DMS79 treated with DMSO at 0.1 percent for 48 hours (cell line): ENCODE data around the gene NDUFS7.

Experiments
- DNase-seq: peaks from one replicate; lab custom pipeline; 2025; lab: John Stamatoyannopoulos, UW

Gene NDUFS7

DNA sequence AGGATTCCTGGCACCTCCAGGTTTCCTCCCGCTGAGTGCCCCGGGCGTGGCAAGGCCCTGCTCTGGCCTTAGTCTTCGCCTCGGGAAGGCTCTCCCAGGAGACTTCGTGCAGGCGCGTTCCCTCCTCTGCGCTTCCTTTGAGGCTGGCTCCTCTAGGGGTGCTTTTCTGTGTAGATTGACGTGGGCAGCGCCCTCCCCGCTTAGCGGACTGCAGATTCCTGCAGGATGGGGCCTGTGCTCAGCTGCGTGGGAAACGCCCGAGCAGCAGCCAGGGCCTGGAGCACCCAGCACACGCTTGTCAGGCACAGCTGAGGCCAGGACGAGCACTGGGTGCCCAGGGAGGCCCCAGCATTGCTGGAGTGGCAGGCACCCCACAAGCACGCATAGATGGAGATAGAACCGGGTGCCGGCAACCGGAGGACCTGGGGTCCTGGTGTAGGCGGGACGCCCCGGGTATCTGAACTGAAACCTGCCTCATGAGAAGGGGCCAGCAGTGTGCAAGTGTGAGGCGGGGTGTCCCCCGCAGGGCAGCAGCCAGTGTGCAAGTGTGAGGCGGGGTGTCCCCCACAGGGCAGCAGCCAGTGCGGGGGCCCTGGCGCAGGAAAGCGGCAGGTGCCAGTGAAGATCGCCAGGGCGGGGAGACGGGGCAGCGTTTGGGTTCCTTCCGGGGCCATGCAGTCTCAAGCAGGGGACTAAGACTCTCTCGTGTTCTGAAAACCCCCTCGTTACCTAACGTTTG lies 3.4 kb downstream of the NDUFS7 start:
- DNase-seq: no peak

DNA sequence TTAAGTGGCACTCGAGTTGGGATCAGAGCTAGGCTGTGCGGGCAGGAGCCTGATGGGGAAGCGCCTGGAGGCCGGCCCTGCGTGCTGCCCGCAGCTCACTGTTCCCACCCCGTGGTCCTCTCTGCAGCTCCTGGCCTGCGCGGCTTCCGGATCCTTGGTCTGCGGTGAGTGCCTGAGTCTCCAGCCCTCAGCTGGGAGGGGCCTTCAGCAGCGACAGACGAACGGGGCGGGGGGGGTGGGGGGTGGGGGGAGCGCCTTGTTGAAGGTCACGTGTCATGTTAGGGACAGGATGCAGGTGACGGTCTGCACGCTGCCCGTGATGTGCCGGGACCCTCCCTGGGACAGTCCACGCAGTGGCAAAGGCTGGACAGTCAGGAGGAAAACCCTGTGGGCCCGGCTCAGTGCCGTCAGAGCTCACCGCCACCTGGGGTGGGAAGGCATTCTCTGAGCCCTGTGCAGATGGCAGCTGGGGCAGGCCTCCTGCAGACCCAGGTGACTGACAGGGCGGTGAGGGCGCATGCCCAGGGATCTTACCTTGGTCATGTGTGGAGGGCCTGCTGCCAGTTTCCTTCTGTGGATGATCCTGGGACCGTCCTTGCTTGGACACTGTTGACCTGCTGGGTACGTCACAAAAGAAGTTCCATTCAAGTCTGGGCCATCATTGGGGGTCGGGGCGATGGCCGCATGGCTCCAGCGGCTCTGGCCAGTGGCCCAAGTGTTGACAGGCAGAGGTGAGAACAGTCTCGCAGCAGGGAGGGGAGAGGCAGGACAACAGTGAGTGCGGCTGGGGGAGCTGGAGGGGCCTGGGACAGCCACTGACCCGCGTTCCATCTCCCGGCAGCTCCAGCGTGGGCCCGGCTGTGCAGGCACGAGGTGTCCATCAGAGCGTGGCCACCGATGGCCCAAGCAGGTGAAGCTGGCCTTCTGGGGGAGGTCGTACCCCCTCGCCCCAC lies 4.3 kb downstream of the NDUFS7 start:
- no peak for DNase-seq

DNA sequence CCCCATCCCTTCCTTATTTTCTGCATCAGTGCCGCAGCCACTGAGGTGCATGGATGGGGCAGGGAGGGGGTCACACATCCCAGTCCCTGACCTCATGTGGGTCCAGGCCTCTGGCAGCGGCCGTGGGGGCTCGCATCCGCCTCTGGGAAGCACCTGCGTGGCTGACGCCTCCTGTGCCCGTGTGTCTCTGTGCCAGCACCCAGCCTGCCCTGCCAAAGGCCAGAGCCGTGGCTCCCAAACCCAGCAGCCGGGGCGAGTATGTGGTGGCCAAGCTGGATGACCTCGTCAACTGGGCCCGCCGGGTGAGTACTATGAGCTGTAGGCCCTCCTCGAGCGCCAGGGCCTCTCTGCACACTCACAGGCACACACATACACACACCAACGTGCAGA lies 4.9 kb downstream of the NDUFS7 start:
- no peak for DNase-seq

DNA sequence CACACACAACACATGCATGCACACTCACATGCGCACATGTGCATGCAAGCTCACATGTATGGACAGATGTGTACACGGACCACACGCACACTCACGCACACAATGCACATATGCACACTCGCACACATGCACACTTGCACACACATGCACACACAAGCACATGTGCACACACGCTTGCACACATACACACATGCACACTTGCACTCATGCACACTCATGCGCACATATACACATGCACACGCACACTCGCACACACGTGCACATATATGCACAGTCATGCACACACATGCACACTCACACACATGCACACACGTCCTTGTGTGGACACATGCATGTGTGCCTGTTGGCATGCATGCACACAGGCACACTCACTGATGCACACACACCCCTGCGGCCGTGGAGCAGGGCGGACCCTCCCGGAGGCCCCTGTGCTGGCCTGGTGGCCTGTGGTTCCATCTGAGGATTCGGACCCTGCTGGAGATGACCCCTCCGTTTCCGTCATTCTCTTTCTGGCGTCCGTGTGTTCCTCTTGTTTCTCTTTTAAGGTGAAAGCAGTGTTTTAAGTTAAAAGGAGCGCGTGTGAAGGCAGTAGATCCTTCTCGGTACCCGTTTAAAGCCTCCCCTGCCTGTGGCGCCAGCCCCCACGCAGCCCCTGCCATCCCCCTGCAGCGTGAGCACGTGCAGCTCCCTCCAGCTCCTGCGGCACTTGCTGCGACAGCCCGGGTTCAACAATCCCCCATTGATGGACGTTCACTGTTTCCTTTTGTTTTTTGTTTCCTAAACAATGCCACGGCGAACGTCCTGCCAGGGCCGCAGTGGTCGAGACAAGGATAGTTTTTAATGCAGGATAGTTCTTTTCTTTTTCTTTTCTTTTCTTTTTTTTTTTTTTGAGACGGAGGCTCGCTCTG lies 5.6 kb downstream of the NDUFS7 start:
- DNase-seq: no peak

DNA sequence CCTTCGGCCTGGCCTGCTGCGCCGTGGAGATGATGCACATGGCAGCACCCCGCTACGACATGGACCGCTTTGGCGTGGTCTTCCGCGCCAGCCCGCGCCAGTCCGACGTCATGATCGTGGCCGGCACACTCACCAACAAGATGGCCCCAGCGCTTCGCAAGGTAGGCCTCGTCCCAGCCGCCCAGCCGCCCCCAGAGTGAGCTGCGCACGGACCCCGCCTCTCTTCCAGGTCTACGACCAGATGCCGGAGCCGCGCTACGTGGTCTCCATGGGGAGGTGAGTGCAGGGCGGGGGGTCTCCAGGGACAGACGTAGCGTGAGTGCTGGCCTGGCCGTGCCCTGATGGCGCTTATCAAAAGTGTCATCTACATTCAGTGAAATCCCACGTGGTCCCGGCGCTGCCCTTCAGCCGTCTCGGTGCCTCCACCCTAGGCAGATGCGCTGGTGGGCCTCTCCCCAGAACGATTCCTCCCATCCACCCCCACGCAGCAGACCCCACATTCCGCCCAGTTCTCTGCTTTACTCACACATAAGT lies 7.2 kb downstream of the NDUFS7 start:
- DNase-seq: no peak

DNA sequence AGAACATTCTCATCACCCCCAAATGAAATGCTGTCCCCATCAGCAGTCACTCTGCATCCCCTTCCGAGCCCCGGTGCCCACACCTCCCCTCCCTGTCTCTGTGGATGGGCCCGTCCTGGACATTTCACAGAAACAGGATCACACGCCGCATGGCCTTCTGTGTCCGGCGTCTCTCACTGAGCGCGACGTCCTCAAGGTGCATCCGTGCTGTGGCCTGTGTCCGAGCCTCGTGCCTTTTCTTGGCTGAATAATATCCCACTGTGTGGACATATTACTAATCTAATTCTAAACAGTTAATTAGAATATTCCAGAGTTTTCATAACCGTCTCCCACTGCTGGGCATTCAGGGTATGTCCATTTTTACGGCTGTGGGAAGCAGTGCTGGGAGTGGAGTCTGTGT lies 8.7 kb downstream of the NDUFS7 start:
- DNase-seq: no peak

DNA sequence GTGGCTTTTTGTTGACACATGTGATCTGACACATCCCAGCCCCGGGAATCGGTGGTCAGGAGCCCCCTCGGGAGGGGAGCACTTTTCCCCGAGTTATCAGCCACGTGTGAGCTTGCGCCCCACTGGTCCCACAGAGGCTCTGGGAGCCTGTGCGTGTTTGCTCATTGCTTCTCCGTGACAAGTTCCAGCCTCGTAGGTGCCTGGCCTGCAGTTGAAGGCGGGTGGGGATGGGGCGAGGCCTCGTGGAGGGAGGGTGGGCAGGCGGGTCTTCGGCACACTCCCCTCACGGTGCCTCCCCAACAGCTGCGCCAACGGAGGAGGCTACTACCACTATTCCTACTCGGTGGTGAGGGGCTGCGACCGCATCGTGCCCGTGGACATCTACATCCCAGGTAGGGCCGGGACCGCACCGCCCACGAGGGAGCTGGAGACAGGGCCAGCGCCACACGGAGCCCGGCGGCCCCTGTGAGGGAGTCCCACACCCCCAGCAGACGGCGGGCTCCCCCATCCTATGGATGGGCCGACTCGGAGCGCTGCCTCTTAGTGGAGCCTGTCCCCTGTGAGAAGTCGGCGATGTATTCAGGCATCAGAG lies 9.3 kb downstream of the NDUFS7 start:
- DNase-seq: no peak

DNA sequence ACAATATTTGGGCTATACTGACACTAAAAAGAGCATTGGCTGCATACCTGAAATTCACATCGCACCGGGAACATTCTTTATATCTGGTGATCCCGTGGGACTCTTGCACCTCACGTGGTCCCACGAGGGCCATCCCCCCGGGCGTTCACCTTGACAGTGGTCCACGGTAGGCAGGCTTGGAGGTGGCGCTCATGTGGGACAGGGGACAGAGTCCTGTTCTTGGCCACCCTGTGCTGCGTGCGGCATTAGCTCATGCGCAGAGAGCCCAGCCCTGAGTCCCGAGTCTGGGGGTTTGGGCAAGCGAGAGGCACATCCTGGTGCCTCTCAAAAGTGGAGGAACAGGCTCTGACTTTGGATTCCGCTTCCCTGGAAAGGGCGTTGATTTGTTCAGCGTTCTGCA lies 10.1 kb downstream of the NDUFS7 start:
- DNase-seq: no peak

DNA sequence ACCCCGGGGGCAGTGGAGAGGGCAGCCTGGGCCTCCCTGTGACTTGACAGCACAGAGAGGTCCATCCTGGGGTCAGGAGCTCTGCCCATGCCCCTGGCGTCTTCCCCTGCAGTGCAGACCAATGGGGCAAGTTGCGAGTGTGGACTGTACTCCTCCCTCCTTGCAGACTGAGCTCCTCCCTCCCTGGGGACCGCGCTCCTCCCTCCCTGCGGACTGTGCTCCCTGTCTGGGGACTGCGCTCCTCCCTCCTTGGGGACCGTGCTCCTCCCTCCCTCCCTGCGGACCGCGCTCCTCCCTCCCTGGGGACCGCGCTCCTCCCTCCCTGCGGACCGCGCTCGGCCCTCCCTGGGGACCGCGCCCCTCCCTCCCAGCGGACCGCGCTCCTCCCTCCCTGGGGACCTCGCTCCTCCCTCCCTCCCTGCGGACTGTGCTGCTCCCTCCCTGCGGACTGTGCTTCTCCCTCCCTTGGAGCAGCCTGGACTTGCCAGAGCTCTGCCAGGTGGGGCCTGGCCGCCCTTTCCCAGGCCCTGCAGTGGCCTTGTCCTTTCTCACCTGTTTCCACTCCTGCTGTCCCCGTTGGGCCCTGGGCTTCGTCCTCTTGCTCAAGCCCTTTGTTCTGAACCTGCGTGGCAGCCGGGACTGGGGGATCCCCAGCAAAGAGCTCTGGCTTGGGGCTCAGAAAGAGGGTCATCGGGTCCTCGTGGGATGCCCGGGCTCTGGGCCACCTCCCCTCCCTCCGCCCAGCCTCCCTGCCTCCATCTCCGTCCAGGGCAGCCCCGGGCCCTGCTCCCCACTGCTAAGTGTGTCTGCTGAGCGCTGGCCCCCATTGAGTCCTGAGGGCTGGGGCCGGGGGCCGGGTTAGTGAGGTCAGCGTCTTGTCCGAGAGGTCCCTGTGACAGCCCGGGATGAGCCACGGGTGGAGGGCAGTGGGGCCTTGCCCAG lies 10.8 kb downstream of the NDUFS7 start:
- no peak for DNase-seq

DNA sequence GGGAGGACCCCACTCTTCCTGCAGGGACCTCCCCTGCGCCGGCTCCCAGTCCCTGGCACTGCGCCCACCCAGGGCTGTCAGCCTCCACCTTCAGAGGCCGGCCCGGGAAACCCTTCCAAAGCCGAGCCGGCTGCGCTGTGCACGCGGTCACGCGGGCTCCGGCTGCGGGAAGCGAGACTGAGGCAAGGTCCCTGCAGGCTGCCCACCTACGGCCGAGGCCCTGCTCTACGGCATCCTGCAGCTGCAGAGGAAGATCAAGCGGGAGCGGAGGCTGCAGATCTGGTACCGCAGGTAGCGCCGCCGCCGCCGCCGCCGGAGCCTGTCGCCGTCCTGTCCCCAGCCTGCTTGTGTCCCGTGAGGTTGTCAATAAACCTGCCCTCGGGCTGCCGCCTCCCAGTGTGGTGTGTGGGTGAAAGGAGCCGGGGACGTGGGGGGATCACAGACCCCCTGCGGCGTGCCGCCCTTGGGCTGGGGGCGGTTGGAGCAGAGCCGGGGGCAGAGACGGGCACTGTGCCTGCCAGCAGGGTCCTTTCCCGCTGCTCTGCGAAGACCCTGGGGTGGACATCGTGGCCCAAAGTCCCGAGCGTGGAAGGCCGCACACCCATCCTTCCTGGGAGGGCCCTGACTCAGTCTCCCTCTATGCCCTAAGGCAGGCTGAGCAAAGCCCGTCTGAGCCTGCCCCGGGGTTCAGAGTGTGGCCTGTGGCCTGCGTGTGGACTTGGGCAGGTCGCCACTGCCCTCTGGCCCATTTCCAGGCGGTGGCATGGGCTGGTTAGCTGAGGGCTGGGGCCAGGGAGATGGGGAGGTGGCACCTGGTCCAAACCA lies 11.7 kb downstream of the NDUFS7 start:
- no peak for DNase-seq

DNA sequence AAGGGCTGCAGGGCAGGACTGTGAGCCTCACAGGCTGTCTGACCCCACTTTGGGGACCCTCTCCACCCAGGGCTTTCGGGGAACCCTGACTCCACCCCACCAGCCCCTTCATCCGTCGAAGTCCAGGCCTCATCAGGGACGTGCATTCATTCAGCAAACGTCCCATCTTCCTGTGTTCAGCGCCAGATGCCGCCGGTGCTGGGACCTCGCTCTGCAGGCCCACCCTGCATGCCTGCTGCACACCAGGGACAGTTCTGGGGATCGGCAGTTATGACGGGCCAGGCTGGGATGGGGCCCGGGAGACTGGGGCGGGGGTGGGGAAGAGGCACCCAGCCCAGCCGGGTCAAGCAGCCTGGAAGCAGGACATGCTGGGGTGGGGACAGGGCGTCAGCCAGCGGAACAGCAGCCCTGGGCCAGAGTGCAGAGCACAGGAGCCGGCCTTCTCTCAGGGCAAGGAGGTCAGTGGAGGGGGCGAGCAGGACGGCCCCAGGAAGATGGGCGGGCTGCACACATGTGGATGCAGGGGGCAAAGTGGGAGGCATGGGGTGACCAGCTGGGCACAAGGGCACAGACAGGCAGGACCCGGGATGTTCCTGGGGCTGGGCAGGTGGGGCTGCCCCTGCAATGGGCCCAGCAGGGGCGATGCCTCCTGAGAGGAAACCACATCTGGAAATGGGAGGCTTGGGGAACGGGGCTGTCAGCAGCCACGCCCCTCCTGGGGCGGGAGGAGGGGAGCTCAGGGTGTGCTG lies 12.5 kb downstream of the NDUFS7 start:
- no peak for DNase-seq

DNA sequence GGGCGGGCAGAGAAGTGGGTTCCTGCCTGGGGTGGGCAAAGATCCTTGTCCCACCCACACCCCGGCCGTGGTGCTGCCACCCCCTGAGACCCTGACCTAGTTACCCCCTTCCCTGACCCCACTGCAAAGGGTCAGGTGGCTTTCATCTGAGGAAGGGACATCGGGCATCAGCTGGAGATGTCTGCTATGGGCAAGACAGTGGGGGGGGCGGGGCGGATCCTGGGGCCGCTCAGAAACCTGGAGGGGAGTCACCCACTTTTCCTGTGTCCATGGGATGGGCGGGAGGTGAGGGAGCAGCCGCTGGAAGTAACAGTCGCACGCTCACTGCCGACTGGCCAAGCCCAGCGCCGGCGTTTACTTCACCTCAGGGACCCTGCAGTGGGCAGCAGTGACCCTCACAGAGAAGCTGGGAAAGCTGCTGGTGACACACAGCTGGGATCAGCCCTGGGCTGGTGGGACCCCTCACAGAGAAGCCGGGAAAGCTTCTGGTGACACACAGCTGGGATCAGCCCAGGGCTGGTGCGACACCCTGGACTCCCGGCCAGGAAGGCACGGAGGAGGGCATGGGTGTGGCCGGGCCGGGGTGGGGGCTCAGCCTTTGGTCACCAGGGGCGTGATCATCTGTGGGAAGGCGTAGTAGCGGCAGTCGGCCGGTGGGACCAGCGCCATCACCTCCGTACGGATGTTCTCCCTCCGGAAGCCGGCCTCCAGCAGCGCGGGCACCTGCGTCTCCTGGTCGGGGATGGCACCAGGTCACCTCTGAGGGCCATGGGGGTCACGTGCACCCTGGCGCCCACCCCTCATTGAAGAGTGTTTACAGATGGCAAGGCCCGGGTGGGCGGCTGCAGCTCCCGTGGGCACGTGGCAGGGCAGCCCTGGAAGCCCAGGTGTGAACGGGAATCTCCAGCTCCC lies 13.3 kb downstream of the NDUFS7 start:
- no peak for DNase-seq

DNA sequence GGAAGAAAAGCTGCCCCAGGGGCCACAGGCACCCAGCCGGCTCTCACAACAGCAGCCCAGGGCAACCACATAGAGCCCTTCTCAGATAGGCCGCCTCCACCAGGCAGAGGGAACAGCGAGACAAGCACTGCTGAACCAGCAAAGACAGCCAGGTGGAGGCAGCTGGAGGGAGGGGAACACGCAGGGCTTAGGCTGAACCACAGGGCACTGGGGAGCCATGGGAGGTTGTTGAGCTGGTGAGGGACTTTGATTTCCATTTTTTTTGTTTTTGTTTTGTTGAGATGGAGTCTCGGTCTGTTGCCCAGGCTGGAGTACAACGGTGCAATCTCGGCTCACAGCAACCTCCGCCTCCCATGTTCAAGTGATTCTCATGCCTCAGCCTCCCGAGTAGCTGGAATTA lies 14.1 kb downstream of the NDUFS7 start:
- DNase-seq: no peak

DNA sequence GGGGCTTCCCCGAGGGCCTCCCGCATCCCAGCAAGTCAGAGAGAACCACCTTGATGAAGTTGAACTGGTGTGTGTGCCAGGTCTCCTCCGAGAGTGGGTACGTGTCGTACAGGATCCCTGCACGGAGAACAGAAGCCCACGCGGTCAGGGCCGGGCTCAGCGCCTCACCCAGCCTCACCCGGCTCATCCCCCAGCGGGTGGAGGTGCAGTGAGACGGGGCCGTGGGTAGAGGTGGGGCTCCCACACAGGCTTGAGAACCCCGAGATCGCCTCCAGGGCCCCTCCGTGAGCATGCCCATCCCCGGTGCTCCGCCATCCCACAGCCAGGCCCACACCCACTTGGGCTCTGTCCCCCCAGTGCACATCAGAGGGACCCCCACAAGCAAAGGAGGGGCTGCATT lies 15.4 kb downstream of the NDUFS7 start:
- no peak for DNase-seq

DNA sequence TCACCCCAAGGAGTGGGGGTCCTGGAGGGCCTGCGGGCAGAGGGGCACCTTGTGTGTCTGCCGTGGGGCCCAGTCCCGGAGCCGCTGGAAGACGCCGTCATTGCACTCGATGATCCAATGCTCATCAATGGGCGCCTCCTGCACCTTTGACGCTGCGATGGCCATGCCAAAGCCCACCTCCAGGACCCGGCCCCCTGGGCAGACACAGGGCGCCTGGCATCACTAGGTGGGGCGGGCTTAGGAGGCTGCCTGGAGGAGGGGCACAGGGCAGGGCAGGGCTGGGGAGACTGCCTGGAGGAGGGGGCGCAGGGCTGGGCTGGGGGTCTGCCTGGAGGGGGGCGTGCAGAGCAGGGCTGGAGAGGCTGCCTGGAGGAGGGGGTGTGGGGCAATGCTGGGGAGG lies 16.0 kb downstream of the NDUFS7 start:
- DNase-seq: no peak

DNA sequence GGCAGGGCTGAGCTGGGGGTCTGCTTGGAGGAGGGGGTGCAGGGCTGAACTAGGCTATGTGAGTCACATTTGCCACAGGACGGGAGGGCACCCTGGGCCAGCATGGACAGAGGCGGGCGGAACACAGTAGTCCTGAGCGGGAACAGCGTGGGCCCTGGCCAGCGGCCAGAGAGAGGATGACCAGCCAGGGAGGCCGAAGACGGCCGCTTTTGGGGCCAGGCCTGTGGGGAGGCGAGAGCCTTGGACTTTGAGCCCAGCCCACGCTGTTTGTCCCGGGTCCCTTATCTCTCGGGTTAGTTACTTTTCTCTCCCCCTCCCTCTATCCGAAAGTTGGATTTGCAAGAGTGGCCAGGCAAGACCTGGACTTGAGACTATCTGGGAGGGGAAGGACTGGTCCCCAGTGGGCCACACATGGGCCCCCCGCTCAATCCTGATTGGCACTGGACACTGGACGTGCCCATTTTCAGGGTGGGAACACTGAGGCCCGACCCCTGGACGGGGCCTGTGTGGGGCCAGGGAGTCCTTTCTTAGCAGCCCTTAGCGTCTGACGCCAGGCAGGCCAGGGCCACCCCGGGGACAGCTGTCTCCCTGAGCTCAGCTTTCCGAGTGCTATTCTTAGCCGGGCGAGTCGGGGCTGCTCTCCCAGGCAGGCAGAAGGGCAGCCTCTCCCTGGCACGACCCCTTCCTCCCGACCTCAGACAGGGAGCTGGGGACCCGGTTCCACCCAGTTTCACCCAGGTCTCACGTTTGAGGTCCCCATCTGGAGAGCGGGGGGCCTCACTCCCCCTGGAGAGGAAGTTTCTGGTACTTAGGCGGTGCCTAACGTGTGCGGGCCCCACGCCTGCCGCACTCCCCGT lies 16.8 kb downstream of the NDUFS7 start:
- DNase-seq: peak; percentile 9
